ENCODE data around the gene AP4M1.
"Not testable (repeated sequence)": the region's sequence is repeated elsewhere in the genome, so short reads cannot be mapped to it uniquely, and the experiment has no call there.

The AP4M1 gene

DNA sequence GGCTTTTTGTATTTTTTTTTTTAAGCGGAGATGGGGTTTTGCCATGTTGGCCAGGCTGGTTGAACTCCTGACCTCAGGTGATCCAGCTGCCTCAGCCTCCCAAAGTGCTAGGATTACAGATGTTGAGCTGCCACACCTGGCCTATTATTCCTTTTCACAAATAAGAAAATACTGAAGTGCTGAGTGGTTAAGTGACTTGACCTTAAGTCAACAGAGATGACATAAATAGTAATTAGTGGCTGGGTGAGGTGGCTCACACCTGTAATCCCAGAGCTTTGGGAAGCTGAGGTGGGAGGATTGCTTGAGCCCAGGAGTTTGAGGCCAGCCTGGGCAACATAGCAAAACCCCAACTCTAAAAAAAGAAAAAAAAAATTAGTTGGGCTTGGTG is 28.8 kb downstream of the AP4M1 start:
- H3K4me3 ChIP-seq (ENCODE audit: low read depth, low read length): not testable (repeated sequence)

DNA sequence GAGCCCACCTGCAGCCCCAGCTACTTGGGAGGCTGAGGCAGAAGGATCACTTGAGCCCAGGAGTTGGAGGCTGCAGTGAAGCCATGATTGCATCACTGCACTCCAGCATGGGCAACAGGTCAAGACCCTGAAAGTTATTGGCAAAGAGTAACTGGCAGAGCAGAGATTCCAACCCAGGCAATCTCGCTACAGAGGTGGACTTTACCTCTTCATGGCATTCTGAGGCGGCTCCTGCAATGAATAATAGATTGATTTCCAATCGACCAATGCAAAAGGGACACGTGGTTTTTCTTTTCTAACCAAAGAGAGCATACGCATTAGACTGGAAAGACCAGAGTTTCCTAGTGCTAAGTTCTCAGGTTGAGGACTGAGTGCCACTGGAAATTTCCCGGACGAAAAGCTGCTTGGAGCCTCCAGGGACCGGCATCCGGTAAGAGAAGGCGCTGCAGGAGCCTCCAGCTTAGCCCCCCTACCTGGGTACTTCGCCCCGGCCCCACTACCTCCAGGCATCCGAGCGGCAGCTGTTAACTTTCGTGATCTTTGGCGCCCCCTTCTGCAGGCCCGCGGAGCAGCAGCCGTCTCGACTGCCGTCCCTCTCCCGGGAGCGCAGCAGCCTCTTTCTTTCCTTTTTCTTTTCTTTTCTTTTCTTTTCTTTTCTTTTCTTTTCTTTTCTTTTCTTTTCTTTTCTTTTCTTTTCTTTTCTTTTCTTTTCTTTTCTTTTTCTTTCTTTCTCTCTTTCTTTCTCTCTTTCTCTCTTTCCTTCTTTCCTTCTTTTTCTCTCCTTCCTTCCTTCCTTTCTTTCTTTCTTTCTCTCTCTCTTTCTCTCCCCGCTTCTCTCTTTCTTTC is 29.4 kb downstream of the AP4M1 start:
- no peak overlapping the region for H3K4me3 ChIP-seq (ENCODE audit: low read depth, low read length)

DNA sequence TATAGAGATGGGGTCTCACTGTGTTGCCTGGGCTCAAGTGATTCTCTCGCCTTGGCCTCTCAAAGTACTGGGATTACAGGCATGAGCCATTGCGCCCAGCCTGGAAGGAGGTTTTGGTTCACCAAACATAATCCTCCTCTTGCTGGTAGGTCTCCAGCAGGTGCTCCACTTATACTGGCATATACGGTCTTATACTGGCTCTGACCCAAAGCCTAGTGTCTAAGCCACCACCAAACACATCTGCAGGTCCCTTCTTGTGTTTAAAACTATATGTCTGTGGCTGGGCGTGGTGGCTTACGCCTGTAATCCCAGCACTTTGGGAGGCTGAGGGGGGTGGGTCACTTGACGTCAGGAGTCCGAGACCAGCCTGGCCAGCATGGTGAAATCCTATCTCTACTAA is 30.7 kb downstream of the AP4M1 start:
- no peak overlapping the region for H3K4me3 ChIP-seq (ENCODE audit: low read depth, low read length)

DNA sequence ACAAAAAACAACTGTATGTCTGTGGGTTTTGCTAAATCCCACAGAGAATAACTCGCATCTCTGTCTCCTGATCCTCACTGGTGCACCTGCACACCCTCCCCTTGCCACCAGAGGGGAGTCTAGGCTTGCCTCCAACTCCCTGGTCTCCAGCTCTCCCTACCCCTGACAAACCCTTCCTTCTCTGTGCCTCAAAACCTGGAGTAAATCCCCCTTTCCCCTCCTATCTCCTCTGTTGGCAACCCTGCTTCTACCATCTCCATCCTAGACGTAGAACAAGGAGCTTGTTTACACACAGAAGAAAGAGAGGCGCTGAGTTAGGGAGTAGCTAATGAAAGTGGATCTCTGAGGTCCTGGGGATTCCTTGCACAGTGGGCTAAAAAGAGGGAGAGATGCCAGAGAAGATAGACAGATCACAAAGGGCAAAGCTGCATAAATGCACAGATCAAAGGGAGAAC is 31.3 kb downstream of the AP4M1 start:
- H3K4me3 ChIP-seq (ENCODE audit: low read depth, low read length): no peak overlapping the region

DNA sequence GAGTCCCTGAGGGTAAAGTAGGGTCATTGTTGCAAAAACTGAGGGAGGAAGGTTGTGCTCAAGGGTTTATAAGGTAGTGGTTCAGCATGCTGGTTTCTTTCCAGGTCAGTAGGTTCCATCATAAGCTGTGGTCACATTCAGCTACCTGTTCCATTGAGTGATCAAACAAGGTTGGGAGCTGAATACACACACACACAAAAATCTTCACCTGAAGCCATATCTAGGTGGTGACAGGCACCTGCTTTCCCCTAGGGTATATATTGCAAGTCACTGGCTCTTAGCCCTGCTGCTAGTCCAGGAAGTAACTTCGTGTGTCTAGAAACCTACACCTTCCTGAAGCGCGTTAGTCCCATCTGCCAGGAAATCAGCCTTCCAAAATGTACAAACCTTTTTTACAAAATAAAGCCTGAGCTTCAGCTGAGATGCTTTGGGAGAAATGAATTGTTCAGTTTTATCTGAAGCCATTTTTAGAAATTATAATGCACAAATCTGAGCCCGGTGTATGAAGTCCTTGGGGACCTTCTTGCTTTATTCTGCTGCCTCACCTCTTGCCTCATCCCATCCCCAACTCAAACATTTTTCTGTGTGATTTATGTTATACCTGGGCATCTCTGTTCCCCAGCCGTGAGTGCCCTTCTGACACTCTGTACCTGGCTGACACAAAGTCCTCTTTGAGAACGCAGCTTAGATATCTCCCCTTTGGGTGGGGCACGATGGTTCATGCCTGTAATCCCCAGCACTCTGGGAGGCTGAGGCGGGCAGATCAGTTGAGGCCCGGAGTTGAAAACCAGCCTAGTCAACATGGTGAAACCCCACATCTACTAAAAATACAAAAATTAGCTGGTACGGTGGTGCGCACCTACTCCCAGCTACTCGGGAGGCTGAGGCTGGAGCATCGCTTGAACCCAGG is 36.7 kb downstream of the AP4M1 start:
- H3K4me3 ChIP-seq (ENCODE audit: low read depth, low read length): no peak overlapping the region

DNA sequence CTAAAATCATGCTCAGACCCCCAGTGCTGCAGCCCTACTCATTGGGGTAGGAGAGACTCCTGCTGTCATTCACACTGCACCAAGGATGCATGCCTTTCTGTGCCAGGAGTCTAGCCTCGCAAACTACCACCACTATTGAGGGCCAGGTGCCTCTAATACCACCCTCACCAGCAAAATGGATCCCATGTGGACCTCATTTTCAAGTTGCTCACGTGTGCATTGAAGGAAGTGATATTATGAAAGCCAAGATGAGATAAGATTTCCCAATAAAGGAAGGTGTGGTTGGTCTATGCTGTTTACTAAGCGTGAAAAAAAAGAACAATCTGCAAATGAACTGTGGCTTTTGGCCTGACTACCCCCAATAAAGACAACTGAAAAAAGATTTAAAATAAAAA is 40.1 kb downstream of the AP4M1 start:
- no peak overlapping the region for H3K4me3 ChIP-seq (ENCODE audit: low read depth, low read length)

DNA sequence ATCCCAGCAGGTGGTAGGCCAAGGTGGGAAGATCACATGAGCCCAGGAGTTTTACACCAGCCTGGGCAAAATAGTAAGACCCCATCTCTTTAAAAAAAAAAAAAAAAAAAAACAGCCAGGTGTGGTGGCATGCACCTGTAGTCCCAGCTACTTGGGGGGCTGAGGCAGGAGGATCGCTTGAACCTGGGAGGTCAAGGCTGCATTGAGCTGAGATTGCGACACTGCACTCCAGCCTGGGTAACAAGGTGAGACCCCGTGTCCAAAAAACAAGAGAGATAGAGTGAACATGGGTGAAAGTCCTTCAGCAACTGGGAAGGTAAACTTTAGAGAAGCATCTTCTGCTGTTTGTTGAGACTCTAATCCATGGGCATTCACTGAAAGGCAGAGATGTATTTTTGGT is 41.0 kb downstream of the AP4M1 start:
- no peak overlapping the region for H3K4me3 ChIP-seq (ENCODE audit: low read depth, low read length)

DNA sequence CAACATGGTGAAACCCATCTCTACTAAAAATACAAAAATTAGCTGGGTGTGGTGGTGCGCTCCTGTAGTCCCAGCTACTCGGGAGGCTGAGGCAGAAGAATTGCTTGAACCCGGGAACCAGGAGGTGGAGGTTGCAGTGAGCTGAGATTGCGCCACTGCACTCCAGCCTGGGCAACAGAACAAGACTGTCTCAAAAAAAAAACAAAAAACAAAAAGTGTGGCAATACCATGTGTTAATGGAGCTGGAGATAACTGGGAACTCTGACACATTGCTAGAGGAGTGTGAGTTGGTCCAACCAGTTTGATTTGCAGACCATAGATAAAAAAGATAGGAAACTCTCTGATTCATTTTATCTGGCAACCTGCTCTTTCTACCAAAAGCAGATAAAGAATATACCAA is 44.9 kb downstream of the AP4M1 start:
- H3K4me3 ChIP-seq (ENCODE audit: low read depth, low read length): not testable (repeated sequence)

DNA sequence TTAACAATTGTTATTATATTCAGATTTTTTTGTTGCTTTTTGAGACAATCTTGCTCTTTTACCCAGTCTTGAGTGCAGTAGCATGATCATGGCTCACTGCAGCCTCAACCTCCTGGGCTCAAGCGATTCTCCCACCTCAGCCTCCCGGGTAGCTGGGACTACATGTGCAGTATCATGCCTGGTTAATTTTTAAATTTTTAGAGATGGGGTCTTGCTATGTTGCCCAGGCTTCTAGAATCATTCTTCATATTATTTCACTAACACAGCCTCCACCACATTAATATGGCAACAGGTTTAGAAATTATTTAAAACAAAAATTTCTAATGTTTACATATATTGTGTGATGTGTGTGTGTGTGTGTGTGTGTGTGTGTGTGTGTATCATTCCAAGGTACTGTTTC is 45.8 kb downstream of the AP4M1 start:
- H3K4me3 ChIP-seq (ENCODE audit: low read depth, low read length): no peak overlapping the region

DNA sequence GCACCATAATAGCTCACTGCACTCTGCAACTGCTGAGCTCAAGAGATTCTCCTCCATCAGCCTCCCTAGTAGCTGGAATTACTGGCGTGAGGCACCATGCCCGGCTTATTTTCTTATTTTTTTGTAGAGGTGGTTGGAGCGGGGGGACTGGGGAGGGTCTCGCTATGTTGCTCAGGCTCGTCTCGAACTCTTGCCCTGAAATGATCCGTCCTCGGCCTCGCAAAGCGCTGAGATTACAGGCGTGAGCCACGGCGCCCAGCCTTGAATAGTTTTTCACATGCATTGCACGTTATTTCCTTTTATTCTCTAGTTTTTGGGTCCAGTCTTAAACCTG is 46.7 kb downstream of the AP4M1 start:
- no peak overlapping the region for H3K4me3 ChIP-seq (ENCODE audit: low read depth, low read length)

DNA sequence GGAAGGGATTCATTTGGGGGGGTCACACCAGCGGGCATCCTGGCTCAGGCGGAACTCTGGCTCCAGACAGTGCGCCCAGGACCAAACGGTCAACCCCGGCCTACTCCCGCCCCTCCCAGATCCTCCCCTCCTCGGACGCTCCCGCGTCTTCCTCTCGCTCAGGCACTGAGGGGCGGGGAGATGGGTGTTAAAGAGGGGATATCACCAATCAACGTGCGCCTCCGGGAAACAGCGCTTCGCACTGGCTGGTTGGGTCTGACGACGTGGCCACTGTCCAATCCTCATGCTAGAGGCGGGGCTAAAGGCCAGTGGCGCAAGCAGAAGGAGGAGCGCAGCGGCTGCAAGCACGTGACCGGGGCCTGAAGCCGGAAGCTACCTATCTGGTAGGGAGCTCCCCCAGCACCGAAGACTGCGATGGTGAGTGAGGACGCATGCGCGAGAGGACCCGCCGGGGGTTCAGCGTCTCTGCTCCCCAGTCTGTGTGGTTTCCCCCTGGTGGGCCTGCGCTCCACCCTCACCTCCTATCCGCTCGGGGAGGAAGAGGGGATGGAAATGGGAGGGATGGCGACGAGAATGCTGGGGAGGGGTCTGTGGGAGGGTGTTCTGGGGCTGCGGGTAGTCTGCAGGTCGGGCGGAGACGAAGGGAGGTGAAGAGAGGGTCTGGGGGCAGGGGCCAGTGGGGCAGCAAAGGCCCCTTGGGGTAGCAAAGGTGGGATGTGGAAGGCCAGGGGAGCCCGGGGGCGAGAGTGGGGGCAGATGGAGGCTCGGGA is 47.3 kb downstream of the AP4M1 start, which contains the start of gene LAMTOR4:
TSS of gene LAMTOR4 (plus strand) at position 360 of the 770 bp plus-strand sequence. CDS start at position 415, 55 bp downstream.
- peak within 1 kb of the TSS; percentile 81 for H3K4me3 ChIP-seq (ENCODE audit: low read depth, low read length)

DNA sequence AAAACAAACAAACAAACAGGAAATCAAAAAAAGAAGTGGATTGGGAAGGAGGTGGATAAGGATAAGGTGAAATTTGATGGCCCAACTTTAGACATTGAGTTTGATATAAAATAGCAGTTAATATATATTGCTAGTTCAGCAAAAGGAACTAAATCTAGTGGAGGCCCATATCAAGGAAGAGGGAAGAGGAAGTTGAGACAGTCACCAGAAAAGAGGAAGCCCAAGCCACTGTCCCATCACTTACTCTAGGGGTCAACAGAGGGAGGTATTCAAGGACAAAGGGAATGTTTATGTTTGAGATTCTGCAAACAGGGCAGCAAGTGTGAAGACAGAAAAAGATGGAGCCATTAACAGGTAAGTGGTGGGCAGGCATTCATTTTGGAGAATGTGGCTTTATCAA is 51.0 kb downstream of the AP4M1 start:
- H3K4me3 ChIP-seq (ENCODE audit: low read depth, low read length): no peak overlapping the region

DNA sequence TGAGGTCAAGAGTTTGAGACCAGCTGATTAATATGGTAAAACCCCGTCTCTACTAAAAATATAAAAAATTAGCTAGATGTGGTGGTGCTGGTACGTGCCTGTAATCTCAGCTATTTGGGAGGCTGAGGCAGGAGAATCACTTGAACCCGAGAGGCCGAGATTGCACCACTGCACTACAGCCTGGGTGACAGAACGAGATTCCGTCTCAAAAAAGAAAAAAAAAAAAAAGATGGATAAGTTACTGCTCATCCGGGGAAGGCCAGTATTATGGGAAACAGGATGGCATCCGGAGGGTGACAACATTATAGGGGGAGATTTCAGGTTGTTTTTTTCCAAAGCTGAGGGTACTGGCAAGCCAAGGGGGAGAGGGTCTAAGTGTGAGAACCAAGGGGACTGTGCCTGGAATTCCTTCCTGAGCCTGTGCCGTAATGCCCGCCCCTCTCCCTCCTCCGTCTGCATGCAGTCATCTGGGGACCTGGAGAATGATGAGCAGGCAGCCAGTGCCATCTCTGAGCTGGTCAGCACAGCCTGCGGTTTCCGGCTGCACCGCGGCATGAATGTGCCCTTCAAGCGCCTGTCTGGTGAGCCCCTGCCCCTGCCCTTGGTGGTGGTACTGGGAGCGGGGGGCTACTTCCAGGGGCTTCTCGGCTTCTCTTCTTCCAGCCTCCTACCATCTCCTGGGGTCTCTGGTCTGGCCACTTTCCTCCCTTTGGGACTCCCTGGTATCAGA is 51.7 kb downstream of the AP4M1 start:
- H3K4me3 ChIP-seq (ENCODE audit: low read depth, low read length): no peak overlapping the region

DNA sequence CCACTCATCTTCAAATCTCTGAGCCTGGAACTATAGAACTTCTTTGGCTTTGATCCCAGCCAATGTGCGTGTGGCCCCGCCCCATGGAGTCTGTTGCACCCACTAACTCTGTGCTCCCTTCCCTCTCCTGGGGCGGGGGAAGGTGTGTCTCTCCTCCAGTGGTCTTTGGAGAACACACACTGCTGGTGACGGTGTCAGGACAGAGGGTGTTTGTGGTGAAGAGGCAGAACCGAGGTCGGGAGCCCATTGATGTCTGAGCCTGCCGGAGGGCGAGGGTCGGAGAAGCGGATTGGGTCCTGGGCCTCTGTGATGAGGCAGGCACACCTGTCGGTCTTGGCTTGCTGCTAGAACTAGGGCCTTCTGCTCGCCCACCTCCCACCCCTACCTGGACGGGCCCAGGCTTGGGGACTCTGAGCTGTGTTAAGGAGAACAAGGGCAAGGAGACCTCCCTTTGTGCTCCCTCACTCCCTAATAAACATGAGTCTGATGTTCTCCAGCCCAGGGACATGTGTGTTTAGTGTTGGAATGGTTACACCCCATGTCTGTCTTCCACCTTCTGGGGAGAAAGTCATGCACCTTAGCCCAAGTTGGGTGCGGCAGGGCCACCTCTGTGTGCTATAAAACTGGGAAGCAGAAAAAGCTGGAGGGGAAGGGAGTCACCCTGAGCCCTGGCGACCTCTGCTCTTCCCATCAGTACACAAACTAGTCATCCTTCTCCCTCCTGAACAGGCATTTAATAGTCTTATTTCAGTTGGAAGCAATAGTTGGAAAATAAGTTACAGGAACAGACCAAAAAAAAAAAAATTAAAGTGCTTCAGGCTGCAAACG is 52.5 kb downstream of the AP4M1 start:
- H3K4me3 ChIP-seq (ENCODE audit: low read depth, low read length): no peak overlapping the region

DNA sequence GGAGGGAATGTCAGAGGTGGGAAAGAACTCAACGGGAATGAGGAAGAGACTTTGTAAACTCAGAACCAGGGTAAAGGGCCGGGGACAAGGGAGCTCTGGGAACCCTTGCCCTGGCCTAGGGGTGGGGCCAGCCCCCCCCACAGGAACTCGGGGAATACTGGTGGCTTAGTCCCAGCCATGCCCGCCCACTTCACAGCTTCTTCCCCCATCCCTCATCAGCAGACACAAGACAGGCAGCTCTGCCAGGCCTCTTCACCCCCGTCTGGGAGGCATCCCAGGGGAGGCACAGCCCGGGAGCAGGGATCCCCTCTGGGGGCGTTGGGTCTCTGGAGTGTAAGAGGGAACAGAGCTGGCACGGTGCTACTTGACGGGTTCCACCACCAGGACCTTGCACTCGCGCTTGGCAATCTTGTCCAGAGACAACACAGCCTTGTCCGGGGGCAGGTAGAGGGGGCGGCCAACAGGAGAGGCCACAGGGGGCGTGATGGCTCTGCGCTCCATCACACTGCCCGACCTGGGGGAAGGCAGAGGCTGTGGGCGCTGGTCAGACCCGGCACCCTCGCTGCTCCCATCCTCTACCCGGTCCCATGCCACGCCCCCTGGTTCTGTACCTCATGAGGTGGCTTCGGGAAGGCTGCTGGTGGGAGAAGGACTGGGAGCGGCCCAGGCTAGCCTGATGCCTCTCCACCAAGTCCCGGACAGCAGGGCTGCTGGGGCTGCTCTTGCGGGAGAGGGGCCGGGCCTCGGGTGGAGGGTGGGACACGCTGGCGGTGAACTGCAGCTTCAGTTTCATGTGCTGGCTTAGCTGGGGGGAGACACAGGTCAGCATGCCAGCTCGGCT is 53.4 kb downstream of the AP4M1 start:
- no peak overlapping the region for H3K4me3 ChIP-seq (ENCODE audit: low read depth, low read length)

DNA sequence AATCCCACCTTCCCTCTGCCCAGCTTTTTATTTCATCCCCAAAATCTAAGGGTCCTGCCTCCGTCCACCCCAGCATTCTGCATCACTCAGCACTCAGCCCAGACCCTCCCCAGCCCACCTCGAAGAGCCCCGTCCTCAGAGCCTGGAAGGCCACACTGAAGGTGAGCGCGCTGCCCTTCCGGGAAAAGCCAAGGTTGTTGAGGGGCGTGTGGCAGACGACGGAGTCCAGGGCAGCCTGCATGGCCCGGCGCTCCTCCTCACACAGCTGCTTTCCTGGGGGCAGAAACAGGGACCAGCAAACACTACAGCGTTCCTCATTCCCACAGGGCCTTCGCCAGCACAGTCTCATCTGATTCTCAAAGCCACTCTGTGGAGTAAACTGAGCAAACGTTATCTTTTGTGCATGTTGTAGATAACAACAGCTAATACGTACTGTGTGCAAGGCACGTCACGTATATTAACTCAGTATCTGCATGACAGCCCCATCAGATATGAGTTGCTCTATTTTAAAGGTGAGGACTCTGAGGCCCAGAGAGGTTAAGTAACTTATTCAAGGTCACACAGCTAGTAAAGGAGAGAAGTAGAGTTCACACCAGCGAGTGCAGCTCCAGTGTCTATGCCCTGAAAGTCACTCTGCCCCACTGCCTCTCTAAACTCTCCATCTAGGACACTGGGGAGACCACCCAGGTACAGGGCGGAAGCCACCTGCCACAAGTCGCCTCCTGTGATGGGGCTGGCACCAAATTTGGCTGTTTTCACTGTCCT is 54.3 kb downstream of the AP4M1 start:
- no peak overlapping the region for H3K4me3 ChIP-seq (ENCODE audit: low read depth, low read length)

DNA sequence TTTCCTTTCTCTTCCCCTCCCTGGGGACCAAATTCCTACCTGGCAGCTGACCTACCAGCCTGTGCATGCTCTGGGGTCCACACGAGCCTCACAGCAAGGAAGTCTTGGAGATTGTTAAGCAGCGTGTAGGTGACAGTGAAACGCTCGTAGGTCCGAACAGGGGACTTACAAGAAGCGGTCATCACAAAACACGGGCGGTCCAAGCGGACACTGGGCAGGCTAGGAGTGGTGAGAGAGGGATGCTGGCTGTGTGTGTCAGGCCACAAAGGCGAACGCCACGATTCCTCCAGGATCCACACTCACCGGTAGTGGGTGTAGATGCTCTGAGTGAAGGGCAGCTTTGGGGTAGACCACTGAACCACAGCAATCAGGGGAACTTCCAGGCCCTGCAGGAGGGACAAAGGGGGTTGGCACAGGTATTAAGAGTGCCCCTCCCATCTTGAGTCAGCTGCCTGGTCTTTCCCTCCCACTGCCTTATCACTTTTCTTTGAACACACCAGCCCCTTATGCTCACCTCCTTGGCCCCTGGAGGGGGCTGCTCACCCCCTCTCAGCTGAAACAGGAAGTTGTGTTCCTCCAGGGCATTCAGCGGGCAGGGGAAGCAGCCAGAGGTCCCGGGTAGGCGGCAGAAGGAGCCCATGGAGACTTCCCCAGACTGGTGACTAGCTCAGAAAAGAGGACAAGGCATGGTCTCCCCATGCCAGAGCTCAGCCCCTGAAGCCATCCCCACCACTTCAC is 55.1 kb downstream of the AP4M1 start:
- H3K4me3 ChIP-seq (ENCODE audit: low read depth, low read length): no peak overlapping the region

DNA sequence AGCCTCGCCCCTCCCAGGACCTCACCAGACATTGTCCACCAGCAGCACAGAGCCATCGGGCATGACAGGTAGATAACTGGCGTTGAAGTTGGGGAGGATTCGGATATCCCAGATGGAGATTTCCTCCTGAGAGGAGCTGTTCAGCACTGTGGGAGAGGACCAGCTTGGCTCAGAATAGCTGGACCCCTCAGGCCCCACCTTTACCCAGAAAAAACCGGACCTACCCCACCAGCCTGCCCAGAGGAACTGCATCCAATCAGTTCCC is 55.6 kb downstream of the AP4M1 start:
- H3K4me3 ChIP-seq (ENCODE audit: low read depth, low read length): no peak overlapping the region
